Measurements from ENCODE around the gene ISG20. TPM values are rescaled to one million over a fixed set of nuclear protein-coding genes. Genes with fewer than 3 reads are reported as not detected.

Gene ISG20
- 10 to 100 TPM; 24.9 to 28.9 TPM for total RNA-seq

DNA sequence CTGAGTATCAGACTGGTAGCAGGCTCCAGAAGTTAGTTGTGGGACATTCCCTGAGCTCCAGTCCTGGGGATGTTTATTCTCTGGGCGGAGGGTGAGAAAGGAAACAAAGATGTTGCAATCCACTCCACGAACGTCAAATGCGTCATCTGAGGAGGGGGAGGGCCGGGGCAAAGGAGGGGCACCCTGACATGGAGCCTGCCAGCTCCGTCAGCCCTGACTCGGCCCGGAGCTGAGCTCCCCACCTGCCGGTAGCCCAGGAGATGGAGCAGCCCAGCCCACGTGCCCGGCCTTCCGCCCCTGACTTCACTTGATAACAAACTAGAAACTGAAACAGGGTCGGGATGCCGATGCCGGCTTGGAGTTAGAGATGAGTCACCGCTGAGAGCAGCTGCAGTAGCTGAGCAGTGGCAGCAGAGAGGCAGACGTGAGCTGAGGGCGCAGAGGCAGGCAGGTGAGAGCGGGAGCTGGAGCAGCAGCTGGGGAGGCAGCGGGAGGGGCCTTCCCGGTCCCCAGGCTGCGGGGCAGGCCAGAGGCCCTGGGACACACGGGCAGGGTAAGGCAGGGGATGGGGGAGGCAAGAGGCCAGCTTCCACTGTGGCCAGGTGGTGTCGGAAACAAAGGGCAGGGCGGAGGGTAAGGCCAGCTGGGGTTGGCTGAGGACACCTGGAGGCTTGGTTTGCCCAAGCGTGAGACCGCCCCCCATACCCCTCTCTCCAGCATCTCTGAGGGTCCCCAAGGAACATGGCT lies at the start of gene ISG20:
Gene ISG20, plus strand, starts transcription at position 391 of the 747 bp plus-strand sequence. Its CDS starts 351 bp downstream, at position 742.
- ChIA-PET CTCF (interaction anchor here (1.0 to 1.7 kb wide), 5 partner anchors 10 to 282 kb away, joined by 3 to 12 read pairs (median 3); no protein-coding TSS in a partner anchor), POLR2A (interaction anchor here (0.7 to 1.7 kb wide), 7 partner anchors 10 to 450 kb away, joined by 3 to 18 read pairs (median 4); partner anchors contain the start of genes ABHD2, AEN, HAPLN3 and MRPL46)

GRCh38 chr15:88590759-88591158 lies 48.1 kb upstream of the ISG20 start:
- POLR2A ChIA-PET: no interaction called here
- CTCF ChIA-PET: interaction anchor here (0.9 kb wide), 1 partner anchor 14 kb away, joined by 3 read pairs; no protein-coding TSS in a partner anchor

GRCh38 chr15:88591384-88591783 lies 47.4 kb upstream of the ISG20 start:
- CTCF ChIA-PET: interaction anchor here (0.9 kb wide), 1 partner anchor 13 kb away, joined by 3 read pairs; no protein-coding TSS in a partner anchor
- POLR2A ChIA-PET: no interaction called here

- ChIA-PET POLR2A (no interaction called here), CTCF (no interaction called here)
Measured at GRCh38 chr15:88603885-88604284, 34.9 kb upstream of the ISG20 start.

- ChIA-PET POLR2A (no interaction called here), CTCF (interaction anchor here (1.0 kb wide), 1 partner anchor 13 kb away, joined by 3 read pairs; no protein-coding TSS in a partner anchor)
Measured at GRCh38 chr15:88604381-88605188, 34.2 kb upstream of the ISG20 start.

DNA sequence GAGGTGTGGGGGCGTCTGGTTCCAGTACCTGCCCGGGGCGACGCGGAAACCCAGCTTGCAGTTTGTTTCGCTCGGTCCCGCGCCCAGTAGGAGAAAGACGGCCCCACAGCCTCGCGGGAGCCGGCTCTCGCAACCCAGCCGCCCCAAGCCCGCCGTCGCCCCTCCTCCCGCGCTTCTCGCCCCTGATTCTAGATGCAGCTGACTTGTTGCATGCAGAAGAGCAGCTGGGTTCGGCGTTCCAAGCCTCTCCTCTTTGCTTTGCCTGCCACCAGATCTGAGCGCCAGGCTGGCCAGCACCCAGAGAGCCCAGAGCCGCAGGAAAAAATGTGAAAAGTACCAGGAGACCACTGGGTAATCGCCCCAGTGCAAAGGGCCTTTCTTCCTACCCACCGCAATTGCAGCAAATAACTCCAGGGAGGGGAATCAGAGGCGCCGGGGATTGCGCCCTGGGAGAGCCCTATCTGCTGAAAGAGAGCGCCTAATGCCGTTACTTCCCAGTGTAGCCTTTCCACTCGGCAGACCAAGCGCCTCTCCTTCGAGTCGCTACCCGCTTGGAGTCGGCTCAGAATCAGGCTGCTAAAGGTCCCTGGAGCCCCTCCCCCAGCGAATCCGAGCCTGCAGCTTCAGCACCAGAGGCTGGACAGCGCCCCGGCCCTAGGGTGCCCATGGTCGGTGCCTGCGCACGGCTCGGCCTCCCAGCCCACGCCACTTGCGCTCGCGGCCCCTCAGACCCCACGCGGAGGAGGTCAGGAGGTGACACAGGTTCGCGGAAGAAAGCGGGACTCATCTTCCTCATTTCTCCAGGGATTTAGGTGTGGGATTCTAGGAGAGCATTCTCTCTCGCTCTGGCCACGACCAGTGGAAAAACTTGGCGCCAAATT lies 33.4 kb upstream of the ISG20 start:
- POLR2A ChIA-PET: no interaction called here
- CTCF ChIA-PET: interaction anchor here (1.0 kb wide), 1 partner anchor 14 kb away, joined by 3 read pairs; no protein-coding TSS in a partner anchor

GRCh38 chr15:88606070-88606794 lies 32.6 kb upstream of the ISG20 start:
- CTCF ChIA-PET: no interaction called here
- POLR2A ChIA-PET: no interaction called here

DNA sequence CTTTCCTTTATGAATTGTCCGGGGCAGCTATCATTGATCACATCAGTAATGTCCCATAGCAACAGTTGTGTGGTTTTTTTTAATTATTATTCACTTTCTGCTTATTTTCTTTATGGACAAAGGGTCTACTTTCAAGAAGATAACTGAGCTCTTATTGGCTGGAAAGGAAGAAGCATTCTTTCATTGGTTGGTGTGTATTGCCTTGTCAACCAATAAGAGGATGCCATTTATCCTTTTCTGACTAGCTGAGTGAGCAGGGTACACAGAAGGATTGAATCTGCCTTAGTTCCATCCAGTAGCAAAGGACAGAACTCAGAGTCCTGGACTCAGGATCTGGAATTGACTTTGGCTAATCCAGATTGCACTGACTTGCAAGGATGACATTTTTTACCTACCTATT lies 30.9 kb upstream of the ISG20 start:
- ChIA-PET POLR2A (no interaction called here), CTCF (no interaction called here)

DNA sequence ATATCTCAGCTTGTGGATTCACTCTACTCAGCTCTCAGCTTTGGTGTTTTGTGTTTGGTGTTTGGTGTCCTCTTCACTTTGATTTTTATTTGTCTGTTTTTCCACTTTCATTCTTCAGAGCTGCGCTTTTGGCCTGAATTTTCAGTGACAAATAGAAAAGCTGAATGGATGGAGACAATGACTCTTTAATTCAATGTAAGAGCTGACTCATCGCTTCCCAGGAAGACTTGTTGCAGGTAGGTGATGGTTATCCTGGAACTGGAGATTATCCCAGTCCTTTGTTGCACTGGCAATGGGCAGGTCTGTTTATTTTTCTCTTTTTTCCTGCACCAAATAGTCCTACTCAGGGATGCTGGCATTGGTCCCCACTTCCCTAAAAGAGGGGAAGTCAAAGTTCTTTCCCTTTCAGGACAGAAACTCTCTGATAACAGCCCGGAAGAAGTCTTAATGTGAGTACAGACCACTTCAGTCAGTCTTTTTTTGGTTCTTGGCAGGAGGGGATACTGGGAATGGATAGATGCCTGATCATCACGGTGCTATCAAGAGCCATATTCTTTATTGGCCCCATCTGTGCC lies 30.1 kb upstream of the ISG20 start:
- ChIA-PET CTCF (no interaction called here), POLR2A (interaction anchor here (0.6 kb wide), 1 partner anchor 175 kb away, joined by 3 read pairs; no protein-coding TSS in a partner anchor)

GRCh38 chr15:88609344-88610090 lies 29.3 kb upstream of the ISG20 start:
- CTCF ChIA-PET: interaction anchor here (0.7 kb wide), 1 partner anchor 213 kb away, joined by 3 read pairs; no protein-coding TSS in a partner anchor
- POLR2A ChIA-PET: interaction anchor here (0.6 to 0.7 kb wide), 2 partner anchors 17 to 174 kb away, joined by 3 to 5 read pairs; no protein-coding TSS in a partner anchor

DNA sequence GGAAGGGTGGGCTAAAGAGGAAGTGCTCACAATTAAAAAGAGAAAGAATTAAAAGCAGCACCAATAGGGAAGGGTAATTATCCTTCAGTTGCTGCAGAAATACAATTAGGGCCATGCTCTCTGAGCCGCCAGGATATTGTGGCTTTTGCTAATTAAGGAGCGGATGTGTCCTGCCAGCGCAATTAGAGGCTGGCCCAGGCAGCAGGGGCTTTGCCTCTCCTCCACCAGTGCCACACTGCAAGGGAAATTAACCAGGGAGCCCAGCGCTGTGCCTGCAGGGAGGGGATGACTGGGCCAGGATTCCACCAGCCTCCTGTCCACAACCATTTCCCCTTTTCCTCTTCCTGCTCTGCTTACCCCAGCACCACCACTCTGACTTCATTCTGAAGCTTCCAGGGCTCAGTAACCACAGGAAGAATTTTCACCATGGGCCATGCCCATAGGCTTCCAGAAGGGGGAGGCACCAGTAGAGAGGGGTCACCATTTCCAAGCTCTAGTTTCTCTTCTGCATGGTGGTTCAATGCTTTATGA lies 28.1 kb upstream of the ISG20 start:
- ChIA-PET POLR2A (no interaction called here), CTCF (no interaction called here)

DNA sequence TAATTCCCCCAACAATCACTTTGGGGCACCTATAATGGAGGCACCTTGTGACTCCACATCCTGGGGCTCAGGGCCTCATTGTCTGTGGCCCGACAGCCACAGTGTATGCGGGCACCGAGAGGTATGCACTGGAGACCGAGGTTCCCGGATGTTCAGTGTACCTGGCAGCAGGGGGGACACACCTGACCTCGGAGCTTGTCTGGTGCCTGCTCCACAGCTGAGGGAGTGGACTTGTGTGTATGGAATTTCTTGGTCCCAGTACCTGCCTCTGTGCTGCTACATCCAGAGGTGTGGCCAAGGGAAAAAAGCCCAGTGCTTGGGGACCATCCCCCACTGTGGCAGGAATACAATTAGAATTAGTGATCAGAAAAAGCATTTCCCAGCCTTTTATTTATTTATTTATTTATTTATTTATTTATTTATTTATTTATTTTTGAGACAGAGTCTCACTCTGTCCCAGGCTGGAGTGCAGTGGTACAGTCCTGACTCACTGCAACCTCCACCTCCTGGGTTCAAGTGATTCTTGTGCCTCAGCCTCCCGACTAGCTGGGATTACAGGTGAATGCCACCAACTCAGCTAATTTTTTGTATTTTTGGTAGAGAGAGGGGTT lies 26.5 kb upstream of the ISG20 start:
- CTCF ChIA-PET: no interaction called here
- POLR2A ChIA-PET: no interaction called here

DNA sequence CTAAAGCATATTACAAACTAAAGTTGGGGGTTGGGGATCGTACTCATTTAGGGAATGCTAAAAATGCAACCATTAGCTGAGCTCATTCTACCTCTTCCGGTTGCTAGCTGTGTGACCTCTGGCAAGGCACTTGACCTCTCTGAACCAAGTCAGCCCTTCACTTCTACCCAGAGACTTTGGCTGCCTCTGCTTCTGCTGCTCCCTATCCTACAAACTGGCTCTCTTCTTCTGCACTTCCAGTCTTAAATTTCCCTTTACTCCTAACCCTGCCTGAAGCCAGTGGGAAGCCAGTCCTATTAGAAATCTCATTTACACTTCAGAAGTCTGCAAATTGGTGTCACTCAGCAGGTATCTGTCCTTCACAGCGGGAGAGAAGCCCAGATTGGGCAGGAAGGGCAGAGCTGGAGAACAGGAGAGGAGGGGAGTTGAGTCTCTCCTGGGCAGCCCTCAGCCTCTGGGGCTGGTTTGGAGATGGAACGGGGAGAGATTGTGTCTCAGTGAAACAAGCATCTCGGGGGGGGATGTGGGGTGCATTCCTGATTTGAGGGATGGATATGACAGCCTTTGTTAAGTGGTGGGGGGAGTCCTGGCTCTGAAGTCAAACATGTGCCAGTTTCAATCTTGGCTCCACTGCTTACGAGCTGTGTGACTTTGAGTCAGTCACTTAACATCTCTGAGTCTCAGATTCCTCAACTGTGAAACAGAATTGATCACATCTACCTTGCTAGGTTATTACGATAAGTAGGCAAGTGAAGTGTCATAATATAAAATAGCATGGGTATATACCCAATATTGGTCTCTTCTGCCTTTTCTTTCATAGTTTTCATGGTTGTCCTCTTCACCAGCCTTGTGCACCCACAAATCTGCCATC lies 25.5 kb upstream of the ISG20 start:
- ChIA-PET CTCF (no interaction called here), POLR2A (interaction anchor here (0.6 kb wide), 1 partner anchor 11 kb away, joined by 3 read pairs; no protein-coding TSS in a partner anchor)

DNA sequence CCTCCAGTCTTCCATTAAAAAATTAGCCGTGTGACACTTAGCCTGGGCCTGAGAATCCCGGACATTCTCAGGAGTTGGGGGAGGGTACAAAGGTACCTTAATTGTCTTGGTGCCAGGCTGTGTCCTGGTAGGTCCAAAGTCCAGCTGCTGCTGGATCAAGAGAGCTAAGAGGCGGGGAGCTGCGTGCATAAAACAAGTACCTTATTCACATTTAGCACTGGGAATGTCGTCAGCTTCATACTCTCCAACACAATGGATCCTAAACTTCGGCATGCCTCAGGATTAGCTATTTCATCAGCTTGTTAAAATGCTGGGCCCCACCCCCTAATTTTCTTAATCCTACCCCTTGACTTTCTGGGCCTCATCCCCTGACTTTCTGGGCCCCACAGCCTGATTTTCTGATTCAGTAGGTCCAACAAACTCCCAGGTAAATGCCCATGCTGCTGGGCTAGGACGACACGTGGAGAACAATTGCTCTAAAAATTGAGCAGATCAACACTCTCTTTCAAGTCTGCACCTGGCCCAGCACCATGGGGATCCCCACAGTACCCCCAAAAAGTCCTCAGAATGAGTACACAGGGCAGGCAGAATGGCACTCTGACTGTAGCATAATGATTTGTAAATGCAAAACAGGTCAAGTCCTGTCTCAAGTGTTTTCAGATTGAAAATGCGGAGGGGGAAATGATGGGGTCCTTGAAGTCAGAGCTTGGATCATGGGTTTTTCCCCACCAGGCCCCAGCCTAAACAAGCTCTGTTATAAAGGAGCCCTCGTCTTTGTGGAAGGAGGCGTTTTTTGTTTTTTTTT lies 23.3 kb upstream of the ISG20 start:
- CTCF ChIA-PET: no interaction called here
- POLR2A ChIA-PET: no interaction called here

DNA sequence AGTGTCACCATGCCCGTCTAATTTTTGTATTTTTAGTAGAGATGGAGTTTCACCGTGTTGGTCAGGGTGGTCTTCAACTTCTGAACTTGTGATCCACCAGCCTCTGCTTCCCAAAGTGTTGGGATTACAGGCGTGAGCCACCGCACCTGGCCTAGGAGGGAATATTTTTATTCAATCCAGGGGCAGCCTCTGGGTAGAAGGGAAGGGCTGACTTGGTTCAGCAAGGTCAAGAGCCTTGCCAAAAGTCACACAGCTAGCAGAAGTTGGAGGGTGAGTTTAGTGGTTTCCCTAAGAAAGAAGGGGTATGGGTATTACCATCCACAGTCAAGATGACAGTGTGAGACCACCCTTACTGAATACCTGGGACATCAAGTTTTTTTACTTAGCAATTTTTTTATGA lies 22.6 kb upstream of the ISG20 start:
- POLR2A ChIA-PET: no interaction called here

More for the DNA sequence above, 22.6 kb upstream of the ISG20 start:
- CTCF ChIA-PET: no interaction called here

Measured in activated CD8-positive, alpha-beta memory T cell treated with anti-CD3 and anti-CD28 coated beads for 36 hours (primary cell).